ENCODE data around the gene PPP2R1A.

Gene PPP2R1A

DNA sequence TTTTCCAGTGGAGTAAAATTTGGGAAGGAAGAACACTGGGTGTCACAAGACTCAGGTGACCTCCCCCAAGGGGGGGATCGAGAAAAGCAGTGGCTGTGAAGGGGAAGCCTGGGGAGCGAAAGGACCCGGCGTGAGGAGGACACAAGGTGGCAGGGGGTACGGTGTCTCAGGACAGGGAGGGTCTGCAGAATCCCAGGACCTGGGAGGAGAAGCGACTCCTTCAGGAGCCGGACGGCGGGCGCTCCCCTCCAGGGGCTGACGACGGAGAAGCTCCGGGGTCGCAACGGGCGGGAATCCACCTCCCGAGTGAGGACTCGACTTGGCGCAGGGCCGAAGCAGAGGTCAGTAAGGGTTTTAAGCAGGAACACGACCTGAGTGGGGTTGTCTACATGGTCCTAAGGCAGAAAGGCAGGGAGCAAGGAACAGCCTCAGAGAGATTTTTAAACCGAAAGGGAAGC, 19.0 kb upstream of the PPP2R1A start:
- peak overlapping the region; percentile 88 for H3K4me3 ChIP-seq (ENCODE audit: low read depth, low read length)
- in situ Hi-C loops (cut with HindIII; ENCODE audit: low sequenced_read_pairs): no loop called here
- no peak for DNase-seq (ENCODE audit: low read depth, low spot score)
- TF ChIP-seq, protein P1, sequence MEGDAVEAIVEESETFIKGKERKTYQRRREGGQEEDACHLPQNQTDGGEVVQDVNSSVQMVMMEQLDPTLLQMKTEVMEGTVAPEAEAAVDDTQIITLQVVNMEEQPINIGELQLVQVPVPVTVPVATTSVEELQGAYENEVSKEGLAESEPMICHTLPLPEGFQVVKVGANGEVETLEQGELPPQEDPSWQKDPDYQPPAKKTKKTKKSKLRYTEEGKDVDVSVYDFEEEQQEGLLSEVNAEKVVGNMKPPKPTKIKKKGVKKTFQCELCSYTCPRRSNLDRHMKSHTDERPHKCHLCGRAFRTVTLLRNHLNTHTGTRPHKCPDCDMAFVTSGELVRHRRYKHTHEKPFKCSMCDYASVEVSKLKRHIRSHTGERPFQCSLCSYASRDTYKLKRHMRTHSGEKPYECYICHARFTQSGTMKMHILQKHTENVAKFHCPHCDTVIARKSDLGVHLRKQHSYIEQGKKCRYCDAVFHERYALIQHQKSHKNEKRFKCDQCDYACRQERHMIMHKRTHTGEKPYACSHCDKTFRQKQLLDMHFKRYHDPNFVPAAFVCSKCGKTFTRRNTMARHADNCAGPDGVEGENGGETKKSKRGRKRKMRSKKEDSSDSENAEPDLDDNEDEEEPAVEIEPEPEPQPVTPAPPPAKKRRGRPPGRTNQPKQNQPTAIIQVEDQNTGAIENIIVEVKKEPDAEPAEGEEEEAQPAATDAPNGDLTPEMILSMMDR (IDR thresholded peaks at IDR 0.05; ENCODE audit: low read depth, low read length): no peak

DNA sequence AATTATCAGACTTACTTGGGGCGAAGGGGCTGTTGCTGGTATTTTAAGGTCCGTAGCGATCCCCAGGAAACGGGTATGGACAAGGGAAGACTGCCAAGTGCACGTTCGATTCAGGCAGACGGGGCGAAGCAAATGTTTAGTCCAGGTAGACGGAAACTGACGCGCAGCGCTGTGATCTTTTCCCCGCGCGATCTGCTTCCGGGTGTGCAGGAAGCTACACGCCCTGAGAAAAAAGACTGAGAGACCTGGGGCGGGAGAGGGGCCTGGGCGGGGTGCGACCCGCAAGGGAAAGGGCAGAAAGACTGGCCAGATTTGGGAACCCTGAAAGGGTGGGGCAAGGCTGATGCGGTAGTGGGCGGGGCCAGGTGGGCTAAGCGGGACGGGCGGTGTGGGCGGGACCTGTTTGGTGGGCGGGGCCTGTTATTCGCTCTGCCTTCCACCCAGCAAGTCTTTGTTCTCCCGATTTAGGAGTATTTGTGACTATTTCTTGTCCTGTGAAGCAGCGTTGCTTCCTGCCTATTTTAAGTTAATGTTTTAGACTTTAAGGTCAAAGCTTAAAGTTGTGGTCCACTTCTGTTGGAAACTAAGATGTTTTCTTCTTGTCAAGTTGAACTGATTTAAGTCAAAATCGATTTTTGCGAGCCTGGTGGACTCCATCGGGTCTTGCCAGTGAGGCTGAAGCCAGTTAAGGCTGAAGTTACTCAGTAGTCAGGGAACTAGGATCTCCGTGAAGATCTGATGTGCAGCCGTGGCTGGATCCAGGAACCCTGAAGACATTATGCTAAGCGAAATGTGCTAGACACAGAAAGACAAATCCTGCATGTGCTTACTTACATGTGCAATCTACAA, 18.3 kb upstream of the PPP2R1A start, which contains the start of gene ZNF836:
TSS of gene ZNF836 (minus strand) at position 301 of the 849 bp plus-strand sequence. CDS start 3,549 bp downstream, outside the sequence.
- TF ChIP-seq, protein P1 (IDR thresholded peaks at IDR 0.05; ENCODE audit: low read depth, low read length): no peak
- in situ Hi-C loops (cut with HindIII; ENCODE audit: low sequenced_read_pairs): no loop called here
- peak within 1 kb of the TSS; percentile 88 for H3K4me3 ChIP-seq (ENCODE audit: low read depth, low read length)
- DNase-seq (ENCODE audit: low read depth, low spot score): peak; percentile 73

DNA sequence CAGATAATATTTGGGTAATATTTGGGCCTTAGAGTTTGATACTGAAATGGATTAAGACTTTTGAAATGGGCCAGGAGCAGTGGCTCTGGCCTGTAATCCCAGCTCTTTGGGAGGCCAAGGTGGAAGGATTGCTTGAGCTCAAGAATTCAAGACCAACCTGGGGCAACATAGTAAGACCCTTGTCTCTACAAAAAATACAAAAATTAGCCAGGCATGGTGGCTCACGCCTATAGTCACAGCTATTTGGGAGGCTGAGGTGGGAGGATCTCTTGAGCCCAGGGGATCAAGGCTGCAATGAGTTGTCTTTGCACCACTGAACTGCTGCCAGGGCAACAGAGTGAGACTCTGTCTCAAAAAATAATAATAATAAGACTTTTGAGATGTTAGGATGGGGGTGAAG, 17.5 kb upstream of the PPP2R1A start:
- in situ Hi-C loops (cut with HindIII; ENCODE audit: low sequenced_read_pairs): no loop called here
- no peak for DNase-seq (ENCODE audit: low read depth, low spot score)
- H3K4me3 ChIP-seq (ENCODE audit: low read depth, low read length): no peak overlapping the region
- TF ChIP-seq, protein P1 (IDR thresholded peaks at IDR 0.05; ENCODE audit: low read depth, low read length): no peak

DNA sequence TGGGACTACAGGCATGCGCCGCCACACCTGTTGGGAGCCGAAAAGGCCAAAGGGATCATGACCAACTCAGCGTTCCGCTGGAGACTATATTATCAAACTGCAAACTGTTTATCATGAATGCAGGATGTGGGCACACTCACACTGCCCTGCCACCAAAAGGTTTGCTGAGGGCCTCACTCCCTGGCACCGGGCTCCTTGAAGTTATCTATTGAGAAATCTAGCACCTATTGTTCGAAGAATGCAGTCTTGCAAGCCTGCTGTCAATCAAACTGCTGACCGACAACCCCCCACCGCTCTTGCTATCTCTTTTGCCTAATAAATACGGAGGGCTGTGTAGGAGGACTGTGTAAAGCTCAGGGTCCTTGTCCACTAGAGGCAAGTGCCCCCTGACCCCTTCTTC, 13.3 kb upstream of the PPP2R1A start:
- in situ Hi-C loops (cut with HindIII; ENCODE audit: low sequenced_read_pairs): no loop called here
- no peak for DNase-seq (ENCODE audit: low read depth, low spot score)
- H3K4me3 ChIP-seq (ENCODE audit: low read depth, low read length): no peak overlapping the region
- TF ChIP-seq, protein P1 (IDR thresholded peaks at IDR 0.05; ENCODE audit: low read depth, low read length): no peak

DNA sequence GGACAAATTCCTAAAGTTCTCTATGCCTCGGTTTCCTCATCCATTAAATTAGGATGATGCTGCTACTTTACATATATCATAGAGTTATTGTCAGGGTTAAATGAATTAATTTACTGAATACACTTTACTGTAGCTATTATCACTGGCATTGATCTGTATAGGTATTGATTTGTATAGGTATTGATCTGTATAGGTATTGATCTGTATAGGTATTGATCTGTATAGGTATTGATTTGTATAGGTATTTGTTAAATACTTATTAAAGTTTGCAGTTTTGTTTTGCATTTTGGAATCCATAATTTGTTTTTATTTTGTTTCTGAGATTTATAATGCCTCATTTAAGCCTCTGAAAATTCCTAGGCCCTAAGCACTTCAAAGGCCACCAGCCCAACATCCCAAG, 2.4 kb upstream of the PPP2R1A start:
- TF ChIP-seq, protein P1 (IDR thresholded peaks at IDR 0.05; ENCODE audit: low read depth, low read length): no peak
- no peak for DNase-seq (ENCODE audit: low read depth, low spot score)
- in situ Hi-C loops (cut with HindIII; ENCODE audit: low sequenced_read_pairs): no loop called here
- no peak overlapping the region for H3K4me3 ChIP-seq (ENCODE audit: low read depth, low read length)

DNA sequence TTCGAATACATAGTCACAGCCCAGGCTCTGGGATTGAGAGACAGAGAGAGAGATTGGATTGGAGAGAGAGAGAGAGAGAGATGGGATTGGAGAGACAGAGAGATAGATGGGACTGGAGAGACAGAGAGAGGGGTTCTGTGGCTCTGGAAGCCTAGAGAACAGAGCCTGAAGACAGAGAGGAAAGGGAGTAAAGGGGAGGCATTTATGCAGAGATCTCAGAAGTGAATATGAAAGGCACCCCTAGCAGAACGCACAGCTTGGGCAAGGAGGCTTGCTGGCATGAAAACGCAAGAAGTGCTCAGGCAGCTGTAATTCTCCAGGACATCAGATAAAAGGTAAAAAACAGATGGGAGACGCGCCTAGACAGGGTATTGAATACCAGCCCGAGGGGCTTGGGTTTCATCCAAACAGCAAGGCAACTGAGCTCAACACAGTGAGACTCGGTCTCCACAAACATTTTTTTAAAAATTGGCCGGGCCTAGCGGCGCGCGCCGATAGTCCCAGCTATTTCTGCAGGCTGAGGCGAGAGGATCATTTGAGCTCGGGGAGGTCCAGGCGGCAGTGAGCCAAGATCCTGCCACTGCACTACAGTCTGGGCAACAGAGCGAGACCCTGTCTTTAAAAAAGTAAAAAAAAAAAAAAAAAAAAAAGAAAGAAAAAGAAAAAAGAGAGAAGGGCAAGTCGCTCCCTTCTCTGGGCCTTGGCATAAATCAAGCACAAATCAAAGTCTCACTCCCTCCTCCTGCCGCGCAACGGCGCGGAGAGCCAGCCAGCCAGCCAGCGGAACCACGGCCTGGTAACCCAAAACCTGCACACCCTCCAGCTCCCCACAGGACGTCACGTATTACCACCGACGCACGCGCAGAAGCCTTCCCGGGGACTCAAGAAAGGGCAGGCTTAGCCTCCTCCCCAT, 774 bp upstream of the PPP2R1A start:
- TF ChIP-seq, protein P1 (IDR thresholded peaks at IDR 0.05; ENCODE audit: low read depth, low read length): no peak
- in situ Hi-C loops (cut with HindIII; ENCODE audit: low sequenced_read_pairs): no loop called here
- no peak for DNase-seq (ENCODE audit: low read depth, low spot score)
- H3K4me3 ChIP-seq (ENCODE audit: low read depth, low read length): peak overlapping the region; percentile 42
